ENCODE measurements around the gene RSPH1.
"Not testable (repeated sequence)": the region's sequence is repeated elsewhere in the genome, so short reads cannot be mapped to it uniquely, and the experiment has no call there.

The RSPH1 gene

GRCh38 chr21:42474043-42474831 lies 21.8 kb downstream of the RSPH1 start:
- no peak for TF ChIP-seq CTCF (IDR thresholded peaks at IDR 0.05; ENCODE audit: insufficient read depth, low read depth, low read length, missing control alignments)
- DNase-seq (ENCODE audit: low read depth) = peak; percentile 72
- no peak overlapping the region; the same call in 1 of the 2 replicates for H3K4me3 ChIP-seq (ENCODE audit: low read depth, low read length)

- no peak for TF ChIP-seq CTCF (IDR thresholded peaks at IDR 0.05; ENCODE audit: insufficient read depth, low read depth, low read length, missing control alignments)
- no peak for DNase-seq (ENCODE audit: low read depth)
Observed at GRCh38 chr21:42473498-42474042, 22.5 kb downstream of the RSPH1 start.

GRCh38 chr21:42472521-42472920 lies 23.5 kb downstream of the RSPH1 start:
- TF ChIP-seq CTCF (IDR thresholded peaks at IDR 0.05; ENCODE audit: insufficient read depth, low read depth, low read length, missing control alignments) = no peak
- no peak overlapping the region for H3K4me3 ChIP-seq (ENCODE audit: low read depth, low read length)
- DNase-seq (ENCODE audit: low read depth) = no peak

More at GRCh38 chr21:42473498-42474042, 22.5 kb downstream of the RSPH1 start:
- no peak overlapping the region for H3K4me3 ChIP-seq (ENCODE audit: low read depth, low read length)

GRCh38 chr21:42471716-42472330 lies 24.2 kb downstream of the RSPH1 start:
- no peak for DNase-seq (ENCODE audit: low read depth)
- no peak overlapping the region for H3K4me3 ChIP-seq (ENCODE audit: low read depth, low read length)
- no peak for TF ChIP-seq CTCF (IDR thresholded peaks at IDR 0.05; ENCODE audit: insufficient read depth, low read depth, low read length, missing control alignments)

GRCh38 chr21:42471206-42471605 lies 24.8 kb downstream of the RSPH1 start:
- H3K4me3 ChIP-seq (ENCODE audit: low read depth, low read length) = no peak overlapping the region
- no peak for TF ChIP-seq CTCF (IDR thresholded peaks at IDR 0.05; ENCODE audit: insufficient read depth, low read depth, low read length, missing control alignments)
- no peak for DNase-seq (ENCODE audit: low read depth)

- not testable (repeated sequence) for H3K4me3 ChIP-seq (ENCODE audit: low read depth, low read length)
Observed at GRCh38 chr21:42469726-42470125, 26.3 kb downstream of the RSPH1 start.

GRCh38 chr21:42469272-42469671 lies 26.8 kb downstream of the RSPH1 start:
- peak; percentile 78 for DNase-seq (ENCODE audit: low read depth)
- no peak for TF ChIP-seq CTCF (IDR thresholded peaks at IDR 0.05; ENCODE audit: insufficient read depth, low read depth, low read length, missing control alignments)
- H3K4me3 ChIP-seq (ENCODE audit: low read depth, low read length) = no peak overlapping the region

More at GRCh38 chr21:42469726-42470125, 26.3 kb downstream of the RSPH1 start:
- DNase-seq (ENCODE audit: low read depth) = not testable (repeated sequence)

Data from GM12865 (cell line).